ENCODE results near the gene PKHD1. TPM values are rescaled to one million over a fixed set of nuclear protein-coding genes. Genes with fewer than 3 reads are reported as not detected.

The PKHD1 gene
- polyA plus RNA-seq, 1 experiment: not detected

DNA sequence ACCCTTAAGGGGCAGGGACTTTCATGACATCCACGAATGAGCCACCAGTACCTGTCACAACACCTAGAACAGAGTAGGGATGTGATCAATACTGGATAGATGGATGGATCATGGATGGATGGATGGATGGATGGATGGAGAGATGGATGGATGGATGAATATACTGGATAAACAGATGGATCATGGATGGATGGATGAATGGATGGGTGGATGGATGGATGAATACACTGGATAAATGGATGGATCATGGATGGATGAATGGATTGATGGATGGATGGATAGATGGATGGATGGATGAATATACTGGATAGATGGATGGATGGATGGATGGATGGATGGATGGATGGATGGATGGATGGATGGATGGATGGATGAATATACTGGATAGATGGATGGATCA, 73.0 kb downstream of the PKHD1 start:
- CTCF ChIA-PET: no interaction called here
- TF ChIP-seq, protein P1, sequence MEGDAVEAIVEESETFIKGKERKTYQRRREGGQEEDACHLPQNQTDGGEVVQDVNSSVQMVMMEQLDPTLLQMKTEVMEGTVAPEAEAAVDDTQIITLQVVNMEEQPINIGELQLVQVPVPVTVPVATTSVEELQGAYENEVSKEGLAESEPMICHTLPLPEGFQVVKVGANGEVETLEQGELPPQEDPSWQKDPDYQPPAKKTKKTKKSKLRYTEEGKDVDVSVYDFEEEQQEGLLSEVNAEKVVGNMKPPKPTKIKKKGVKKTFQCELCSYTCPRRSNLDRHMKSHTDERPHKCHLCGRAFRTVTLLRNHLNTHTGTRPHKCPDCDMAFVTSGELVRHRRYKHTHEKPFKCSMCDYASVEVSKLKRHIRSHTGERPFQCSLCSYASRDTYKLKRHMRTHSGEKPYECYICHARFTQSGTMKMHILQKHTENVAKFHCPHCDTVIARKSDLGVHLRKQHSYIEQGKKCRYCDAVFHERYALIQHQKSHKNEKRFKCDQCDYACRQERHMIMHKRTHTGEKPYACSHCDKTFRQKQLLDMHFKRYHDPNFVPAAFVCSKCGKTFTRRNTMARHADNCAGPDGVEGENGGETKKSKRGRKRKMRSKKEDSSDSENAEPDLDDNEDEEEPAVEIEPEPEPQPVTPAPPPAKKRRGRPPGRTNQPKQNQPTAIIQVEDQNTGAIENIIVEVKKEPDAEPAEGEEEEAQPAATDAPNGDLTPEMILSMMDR (IDR thresholded peaks at IDR 0.05; ENCODE audit: low read depth, low read length): no peak

DNA sequence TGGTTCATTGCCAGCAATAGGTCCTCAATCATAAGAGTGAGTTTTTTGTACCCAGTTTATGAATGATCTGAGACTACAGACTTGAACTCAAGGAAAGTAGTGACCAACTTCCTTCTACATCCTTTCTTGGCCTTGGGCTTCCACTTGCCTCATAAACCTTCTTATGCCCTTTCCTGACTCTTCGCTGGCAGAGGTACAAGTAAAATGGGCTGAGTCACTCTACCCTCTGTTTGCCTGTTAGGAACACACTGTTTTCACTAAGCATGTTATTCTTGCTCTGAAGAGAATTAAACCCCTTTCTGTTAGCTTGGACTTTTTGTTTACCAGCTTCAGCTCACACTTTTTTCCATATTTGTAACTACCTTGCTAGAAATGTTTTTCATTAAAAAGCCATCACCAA, 74.4 kb downstream of the PKHD1 start:
- Histone ChIP-seq H3K4me3 (ENCODE audit: low read depth, low read length) (no peak overlapping the region), H3K9me3 (ENCODE audit: control insufficient read depth, insufficient read depth, low read length) (no peaks in the 10 kb centered on the region), H3K27ac (ENCODE audit: low read depth, low read length) (no peak overlapping the region), H3K27me3 (ENCODE audit: control insufficient read depth, insufficient read depth, low read length) (no peaks in the 10 kb centered on the region)
- TF ChIP-seq, protein P1 (IDR thresholded peaks at IDR 0.05; ENCODE audit: low read depth, low read length): no peak
- CTCF ChIA-PET: interaction anchor here (0.6 kb wide), 1 partner anchor 250 kb away, joined by 5 read pairs; no protein-coding TSS in a partner anchor
- no peak for DNase-seq (ENCODE audit: low read depth, low spot score)
- POLR2A ChIA-PET: no interaction called here

More for the DNA sequence above, 73.0 kb downstream of the PKHD1 start:
- POLR2A ChIA-PET: no interaction called here
- no peak for DNase-seq (ENCODE audit: low read depth, low spot score)
- Histone ChIP-seq H3K4me3 (ENCODE audit: low read depth, low read length) (no peak overlapping the region), H3K9me3 (ENCODE audit: control insufficient read depth, insufficient read depth, low read length) (no peaks in the 10 kb centered on the region), H3K27me3 (ENCODE audit: control insufficient read depth, insufficient read depth, low read length) (no peaks in the 10 kb centered on the region), H3K27ac (ENCODE audit: low read depth, low read length) (no peak overlapping the region)

DNA sequence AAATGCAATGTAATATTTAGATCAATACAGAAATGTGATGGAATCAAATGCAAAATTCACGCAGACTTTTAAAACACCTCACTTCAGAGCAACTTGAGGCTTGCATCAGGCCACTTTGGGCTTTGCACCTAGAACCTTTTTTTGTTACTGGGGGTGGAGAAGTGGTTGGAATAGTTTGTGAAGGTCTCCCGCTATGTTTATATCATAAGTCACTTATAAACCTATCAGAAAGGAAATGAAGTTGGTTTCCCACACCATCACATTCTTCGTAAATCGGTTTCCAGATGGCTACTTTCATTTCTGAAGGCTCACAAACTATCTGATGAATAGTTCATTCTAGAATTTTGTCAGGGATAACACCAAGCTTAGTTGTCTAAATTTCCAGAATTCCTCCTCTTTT, 74.8 kb downstream of the PKHD1 start:
- Histone ChIP-seq H3K27ac (ENCODE audit: low read depth, low read length) (no peak overlapping the region), H3K4me3 (ENCODE audit: low read depth, low read length) (no peak overlapping the region), H3K27me3 (ENCODE audit: control insufficient read depth, insufficient read depth, low read length) (no peaks in the 10 kb centered on the region), H3K9me3 (ENCODE audit: control insufficient read depth, insufficient read depth, low read length) (no peaks in the 10 kb centered on the region)
- no peak for DNase-seq (ENCODE audit: low read depth, low spot score)
- ChIA-PET POLR2A (no interaction called here), CTCF (interaction anchor here (0.6 to 0.8 kb wide), 2 partner anchors 9 to 251 kb away, joined by 4 to 5 read pairs; no protein-coding TSS in a partner anchor)
- TF ChIP-seq, protein P1 (IDR thresholded peaks at IDR 0.05; ENCODE audit: low read depth, low read length): no peak

DNA sequence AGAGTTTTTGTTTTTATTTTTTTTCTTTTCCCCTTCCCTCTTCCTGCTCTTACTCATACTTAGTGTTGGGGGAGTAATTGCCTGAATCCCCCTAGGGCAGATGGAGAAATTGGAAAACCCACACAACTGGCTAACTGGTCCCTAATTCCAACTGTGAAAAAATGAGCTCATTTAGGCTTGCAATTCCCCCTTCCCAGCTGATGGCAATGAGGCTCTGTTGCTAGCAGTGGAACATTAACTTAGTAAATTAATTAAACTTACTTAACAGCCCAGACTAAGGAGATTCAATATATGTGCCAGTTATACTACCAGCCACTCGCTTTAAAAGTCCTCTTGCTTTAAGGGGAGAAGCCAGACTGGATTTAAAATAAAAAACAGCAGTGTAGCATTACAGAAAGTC, 76.6 kb downstream of the PKHD1 start:
- H3K27ac ChIP-seq (ENCODE audit: low read depth, low read length): no peak overlapping the region
- POLR2A ChIA-PET: no interaction called here
- DNase-seq (ENCODE audit: low read depth, low spot score): no peak
- no peaks in the 10 kb centered on the region for H3K27me3 ChIP-seq (ENCODE audit: control insufficient read depth, insufficient read depth, low read length)
- TF ChIP-seq, protein P1 (IDR thresholded peaks at IDR 0.05; ENCODE audit: low read depth, low read length): no peak
- CTCF ChIA-PET: interaction anchor here (1.7 kb wide), 1 partner anchor 11 kb away, joined by 7 read pairs; no protein-coding TSS in a partner anchor
- H3K9me3 ChIP-seq (ENCODE audit: control insufficient read depth, insufficient read depth, low read length): no peaks in the 10 kb centered on the region
- no peak overlapping the region for H3K4me3 ChIP-seq (ENCODE audit: low read depth, low read length)

DNA sequence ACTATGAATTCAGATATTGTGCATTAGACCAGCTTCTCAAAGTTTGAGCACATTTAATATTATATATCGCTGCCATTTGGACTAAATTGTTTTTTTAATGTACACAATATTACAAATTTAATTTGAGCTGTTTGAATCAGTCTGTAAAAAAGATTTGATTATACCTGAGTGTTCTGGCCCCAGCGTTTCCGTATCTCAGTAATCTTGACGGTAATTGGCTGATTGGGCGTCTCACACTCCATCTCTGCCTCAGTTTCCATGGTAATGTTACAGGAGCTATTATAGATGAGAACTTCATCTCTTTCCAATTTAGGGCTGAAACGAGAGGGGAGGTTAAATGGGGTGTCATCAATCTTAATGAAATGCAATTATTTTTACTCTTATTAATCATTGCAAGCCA, 77.3 kb downstream of the PKHD1 start:
- POLR2A ChIA-PET: no interaction called here
- H3K27ac ChIP-seq (ENCODE audit: low read depth, low read length): no peak overlapping the region

More for the DNA sequence above, 77.3 kb downstream of the PKHD1 start:
- no peak for DNase-seq (ENCODE audit: low read depth, low spot score)
- no peak overlapping the region for H3K4me3 ChIP-seq (ENCODE audit: low read depth, low read length)
- no peaks in the 10 kb centered on the region for H3K9me3 ChIP-seq (ENCODE audit: control insufficient read depth, insufficient read depth, low read length)
- CTCF ChIA-PET: interaction anchor here (1.7 kb wide), 1 partner anchor 12 kb away, joined by 7 read pairs; no protein-coding TSS in a partner anchor
- no peaks in the 10 kb centered on the region for H3K27me3 ChIP-seq (ENCODE audit: control insufficient read depth, insufficient read depth, low read length)
- TF ChIP-seq, protein P1 (IDR thresholded peaks at IDR 0.05; ENCODE audit: low read depth, low read length): no peak
